Measurements from ENCODE around the gene PLSCR2.
A peak's percentile ranks its signal among the peaks of the same experiment; 100 is the strongest.

- TF ChIP-seq NFIC (IDR thresholded peaks at IDR 0.05; ENCODE audit: low read depth, low read length) (peak; percentile 88), USF2 (IDR thresholded peaks at IDR 0.05; ENCODE audit: borderline replicate concordance, low read depth, low read length) (no peak), CBX5 (IDR thresholded peaks at IDR 0.05; ENCODE audit: low read depth) (peak; percentile 49; the same call in 1 of the 2 replicates), POLR2A (IDR thresholded peaks at IDR 0.05; ENCODE audit: low read depth, low read length) (no peak), EZH2 (IDR thresholded peaks at IDR 0.05; ENCODE audit: borderline replicate concordance, control insufficient read depth, low read depth, low read length) (no peak), RAD21 (IDR thresholded peaks at IDR 0.05; ENCODE audit: insufficient read depth, low read depth, low read length) (0 out of 2 replicates have a peak, but pooled peaks have one; percentile 8), DPF2 (IDR thresholded peaks at IDR 0.05) (peak; percentile 56; the same call in 1 of the 2 replicates), CTCF (IDR thresholded peaks at IDR 0.05 in 2 of 3, conservative IDR thresholded peaks at IDR 0.05 in 1 of 3; ENCODE audit: control insufficient read depth in 2 of 3, extremely low read depth in 1 of 3, insufficient read depth in 1 of 3, low read depth in 3 of 3, low read length in 3 of 3) (0 out of 6 replicates have a peak, but pooled peaks of 1 of the 3 experiments have one; percentile 11), SMC3 (IDR thresholded peaks at IDR 0.05; ENCODE audit: borderline replicate concordance, low read length) (no peak), ZBTB33 (IDR thresholded peaks at IDR 0.05) (no peak)
Measured at GRCh38 chr3:146503461-146504202, 34.3 kb upstream of the PLSCR2 start.

Measured in GM12878 (cell line).